A549 (cell line): ENCODE results near the gene FAM219A.

Experiments used
- POLR2A ChIP-seq: IDR thresholded peaks from 2 replicates; pipeline ENCODE4 v1.6.1; 2012; ENCODE audit warnings: mild to moderate bottlenecking, low read length
- TF ChIP-seq, protein P1 (sequence below): fragments of >200 bp; sonication (Bioruptor Twin); formaldehyde crosslinking; IDR thresholded peaks from 3 replicates; pipeline ENCODE4 v1.5.1; 2016

DNA sequence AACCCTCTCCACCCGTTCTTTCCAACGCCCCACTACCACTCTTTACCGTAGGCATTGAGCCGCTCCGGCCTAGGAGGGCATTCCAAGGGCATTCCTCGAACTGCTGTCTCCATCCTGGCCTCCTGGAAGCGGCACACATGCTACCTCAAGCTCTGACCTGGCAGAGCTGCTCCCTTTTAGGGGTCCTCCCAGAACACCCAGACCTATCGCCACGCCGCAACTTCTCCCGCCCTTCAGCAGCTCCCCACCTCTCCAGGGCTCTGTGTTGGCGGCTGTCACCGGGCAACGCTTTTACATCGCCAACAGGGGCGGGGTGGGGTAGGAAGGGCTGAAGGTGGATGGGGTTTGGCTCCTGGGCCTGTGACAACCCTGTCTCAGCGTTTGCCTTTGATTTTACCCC, 77.0 kb downstream of the FAM219A start:
- no peak for TF ChIP-seq POLR2A
- TF ChIP-seq, protein P1, sequence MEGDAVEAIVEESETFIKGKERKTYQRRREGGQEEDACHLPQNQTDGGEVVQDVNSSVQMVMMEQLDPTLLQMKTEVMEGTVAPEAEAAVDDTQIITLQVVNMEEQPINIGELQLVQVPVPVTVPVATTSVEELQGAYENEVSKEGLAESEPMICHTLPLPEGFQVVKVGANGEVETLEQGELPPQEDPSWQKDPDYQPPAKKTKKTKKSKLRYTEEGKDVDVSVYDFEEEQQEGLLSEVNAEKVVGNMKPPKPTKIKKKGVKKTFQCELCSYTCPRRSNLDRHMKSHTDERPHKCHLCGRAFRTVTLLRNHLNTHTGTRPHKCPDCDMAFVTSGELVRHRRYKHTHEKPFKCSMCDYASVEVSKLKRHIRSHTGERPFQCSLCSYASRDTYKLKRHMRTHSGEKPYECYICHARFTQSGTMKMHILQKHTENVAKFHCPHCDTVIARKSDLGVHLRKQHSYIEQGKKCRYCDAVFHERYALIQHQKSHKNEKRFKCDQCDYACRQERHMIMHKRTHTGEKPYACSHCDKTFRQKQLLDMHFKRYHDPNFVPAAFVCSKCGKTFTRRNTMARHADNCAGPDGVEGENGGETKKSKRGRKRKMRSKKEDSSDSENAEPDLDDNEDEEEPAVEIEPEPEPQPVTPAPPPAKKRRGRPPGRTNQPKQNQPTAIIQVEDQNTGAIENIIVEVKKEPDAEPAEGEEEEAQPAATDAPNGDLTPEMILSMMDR, result no peak
